OCI-LY1 (cell line): Measurements from ENCODE around the gene TXNDC15.

Experiments used
- H2AFZ ChIP-seq: fragments of 200-600 bp; sonication (generic), shearing (Covaris generic); 2 replicates; pipeline ENCODE4 v1.6.0; 2014; ENCODE audit warnings: antibody characterized with exemption, mild to moderate bottlenecking, low read length
- H3F3A ChIP-seq: fragments of 200-600 bp; sonication (generic), shearing (Covaris generic); 2 replicates; pipeline ENCODE4 v1.6.0; 2014; ENCODE audit warnings: mild to moderate bottlenecking, antibody characterized with exemption, low read length, moderate library complexity; ENCODE audit not compliant: insufficient read depth
- H3K27ac ChIP-seq: fragments of 200-600 bp; sonication (generic); 2 replicates; pipeline ENCODE4 v1.5.1; 2014; ENCODE audit warnings: low read length, mixed run types, mild to moderate bottlenecking, low read depth; ENCODE audit not compliant: poor library complexity, severe bottlenecking
- H3K27me3 ChIP-seq: fragments of 200-600 bp; sonication (generic); 2 replicates; pipeline ENCODE4 v1.6.0; 2014; ENCODE audit warnings: antibody characterized with exemption, mild to moderate bottlenecking, low read length, moderate library complexity; ENCODE audit not compliant: insufficient read depth
- H3K36me3 ChIP-seq: fragments of 200-600 bp; sonication (generic); 2 replicates; pipeline ENCODE4 v1.6.1; 2014; ENCODE audit warnings: mild to moderate bottlenecking, antibody characterized with exemption, low read length, moderate library complexity, mixed read lengths; ENCODE audit not compliant: insufficient read depth
- H3K4me1 ChIP-seq: fragments of 200-600 bp; sonication (generic); 2 replicates; pipeline ENCODE4 v1.5.1; 2014; ENCODE audit warnings: mild to moderate bottlenecking, low read length, moderate library complexity; ENCODE audit not compliant: insufficient read depth, severe bottlenecking
- H3K4me2 ChIP-seq: fragments of 200-600 bp; sonication (generic), shearing (Covaris generic); 2 replicates; pipeline ENCODE4 v1.6.1; 2014; ENCODE audit warnings: low read length
- H3K4me3 ChIP-seq: fragments of 200-600 bp; sonication (generic); 2 replicates; pipeline ENCODE4 v1.5.1; 2014; ENCODE audit warnings: low read length, low read depth, mild to moderate bottlenecking, mixed read lengths; ENCODE audit not compliant: poor library complexity, severe bottlenecking
- H3K79me2 ChIP-seq: fragments of 200-600 bp; shearing (Covaris generic); 2 replicates; pipeline ENCODE4 v1.6.1; 2016; ENCODE audit warnings: mixed run types, low read length, mixed read lengths; ENCODE audit not compliant: insufficient read depth
- H3K9ac ChIP-seq: fragments of 200-600 bp; sonication (generic), shearing (Covaris generic); 2 replicates; pipeline ENCODE4 v1.6.1; 2014; ENCODE audit warnings: mild to moderate bottlenecking, low read length, mixed read lengths
- H3K9me2 ChIP-seq: fragments of 200-600 bp; sonication (generic), shearing (Covaris generic); 2 replicates; pipeline ENCODE4 v1.6.1; 2014; ENCODE audit warnings: low read depth, mild to moderate bottlenecking, low read length, mixed read lengths
- H3K9me3 ChIP-seq: fragments of 200-600 bp; shearing (Covaris generic); 2 replicates; pipeline ENCODE4 v1.6.1; 2014; ENCODE audit warnings: low read length, mixed read lengths
- H4K20me1 ChIP-seq: fragments of 200-600 bp; sonication (generic), shearing (Covaris generic); 2 replicates; pipeline ENCODE4 v1.6.0; 2016; ENCODE audit warnings: mild to moderate bottlenecking, low read length; ENCODE audit not compliant: insufficient read depth
- CTCF ChIP-seq: fragments of 200-600 bp; sonication (generic), shearing (Covaris generic); IDR thresholded peaks from 2 replicates; pipeline ENCODE4 v1.5.1; 2017; ENCODE audit warnings: mild to moderate bottlenecking, antibody characterized with exemption, low read length, moderate library complexity, mixed read lengths
- EZH2 ChIP-seq: fragments of 200-600 bp; sonication (generic), shearing (Covaris generic); IDR thresholded peaks from 2 replicates; pipeline ENCODE4 v1.8.0; 2017; ENCODE audit warnings: borderline replicate concordance, mixed run types, mild to moderate bottlenecking, antibody characterized with exemption, low read length, moderate library complexity, mixed read lengths

TXNDC15 gene

GRCh38 chr5:134902071-134902801 is 28.1 kb downstream of the TXNDC15 start:
- Histone ChIP-seq H3K9me3 (no peaks in the 10 kb centered on the region), H3K9me2 (no peaks in the 10 kb centered on the region), H4K20me1 (no peaks in the 10 kb centered on the region), H3K4me1 (peaks cover 42% of the 10 kb centered on the region), H3K4me2 (peak overlapping the region; percentile 51), H3K9ac (peak overlapping the region; percentile 45), H3K27ac (peak overlapping the region; percentile 95), H3K79me2 (no peaks in the 10 kb centered on the region), H3K27me3 (no peaks in the 10 kb centered on the region), H2AFZ (no peak overlapping the region), H3K4me3 (peak overlapping the region; percentile 5), H3K36me3 (peaks cover 14% of the 10 kb centered on the region; the same call in 1 of the 2 replicates), H3F3A (peaks cover 17% of the 10 kb centered on the region)
- no peak for TF ChIP-seq CTCF
- TF ChIP-seq EZH2, result no peak

GRCh38 chr5:134904610-134905245 is 30.6 kb downstream of the TXNDC15 start, which contains the start of gene PCBD2:
Gene PCBD2 (plus strand): TSS chr5:134905131. CDS start chr5:134905140, 9 bp downstream.
- Histone ChIP-seq H3K27ac (peak within 1 kb of the TSS; percentile 95), H3K36me3 (peaks cover 10% of the 10 kb centered on the region; the same call in 1 of the 2 replicates), H4K20me1 (no peaks in the 10 kb centered on the region), H3K4me2 (peak within 1 kb of the TSS; percentile 82), H3K27me3 (no peaks in the 10 kb centered on the region), H3K9me3 (no peaks in the 10 kb centered on the region), H3K9ac (peak within 1 kb of the TSS; percentile 87), H3K79me2 (no peaks in the 10 kb centered on the region), H3K4me1 (peaks cover 42% of the 10 kb centered on the region), H3K4me3 (peak within 1 kb of the TSS; percentile 81), H3F3A (peaks cover 11% of the 10 kb centered on the region), H3K9me2 (no peaks in the 10 kb centered on the region), H2AFZ (peak within 1 kb of the TSS; percentile 64)
- TF ChIP-seq EZH2 (no peak), CTCF (peak; percentile 87)

GRCh38 chr5:134905246-134905996 is 31.2 kb downstream of the TXNDC15 start:
- H3K36me3 ChIP-seq, result peaks cover 10% of the 10 kb centered on the region; the same call in 1 of the 2 replicates
- peak overlapping the region; percentile 95 for H3K27ac ChIP-seq
- TF ChIP-seq EZH2, result no peak
- peak; percentile 83 for TF ChIP-seq CTCF
- peak overlapping the region; percentile 87 for H3K9ac ChIP-seq
- no peaks in the 10 kb centered on the region for H4K20me1 ChIP-seq
- H3K79me2 ChIP-seq, result no peaks in the 10 kb centered on the region
- no peaks in the 10 kb centered on the region for H3K9me3 ChIP-seq
- H3F3A ChIP-seq, result peaks cover 7% of the 10 kb centered on the region; the same call in 1 of the 2 replicates
- H3K4me3 ChIP-seq, result peak overlapping the region; percentile 81
- H3K4me2 ChIP-seq, result peak overlapping the region; percentile 82
- H2AFZ ChIP-seq, result peak overlapping the region; percentile 64
- H3K27me3 ChIP-seq, result no peaks in the 10 kb centered on the region
- peaks cover 42% of the 10 kb centered on the region for H3K4me1 ChIP-seq
- H3K9me2 ChIP-seq, result no peaks in the 10 kb centered on the region
